ENCODE data around the gene PGC. TPM values are rescaled to one million over a fixed set of nuclear protein-coding genes. Genes with fewer than 3 reads are reported as not detected.

The PGC gene
- total RNA-seq, 1 donor from 2014 or later = not detected

Other genes starting within 250 kb of the PGC start
- 3.1 and 7.1 TPM in 2 replicates for gene FOXP4, start 201.0 kb downstream of the PGC start, total RNA-seq
- gene MDFI, start 108.9 kb downstream of the PGC start, total RNA-seq = not detected in 2 replicates
- gene TFEB, start 11.8 kb downstream of the PGC start, total RNA-seq = 6.4 and 10.6 TPM in 2 replicates
- gene FRS3, start 32.5 kb upstream of the PGC start, total RNA-seq = 2.0 and 3.5 TPM in 2 replicates
- gene PRICKLE4, start 33.4 kb upstream of the PGC start, total RNA-seq = 1.3 and 3.5 TPM in 2 replicates
- 101 and 115 TPM in 2 replicates for gene TOMM6, start 40.3 kb upstream of the PGC start, total RNA-seq
- 2.2 and 3.1 TPM in 2 replicates for gene USP49, start 148.0 kb upstream of the PGC start, total RNA-seq
- 26.4 and 27.3 TPM in 2 replicates for gene MED20, start 173.7 kb upstream of the PGC start, total RNA-seq
- gene BYSL, start 174.1 kb upstream of the PGC start, total RNA-seq = 28.1 and 28.3 TPM in 2 replicates
- gene CCND3, start 194.4 kb upstream of the PGC start, total RNA-seq = 169 and 170 TPM in 2 replicates

Measured in myocyte (in vitro differentiated cells).